Hepatocyte (in vitro differentiated cells): ENCODE results near the gene BARX2. TPM values are rescaled to one million over a fixed set of nuclear protein-coding genes. Genes with fewer than 3 reads are reported as not detected.
A peak's percentile ranks its signal among the peaks of the same experiment; 100 is the strongest.

Experiments used
- DNase-seq: peaks from one replicate; pipeline ENCODE4 v3.0.0-alpha.2; 2016; ENCODE audit warnings: low spot score
- H2AFZ ChIP-seq: fragments of 200-600 bp; sonication (generic); 2 replicates; pipeline ENCODE4 v1.6.0; 2016; ENCODE audit warnings: antibody characterized with exemption, mild to moderate bottlenecking
- H3K27ac ChIP-seq: fragments of 200-600 bp; sonication (generic); 2 replicates; pipeline ENCODE4 v1.5.1; 2016; ENCODE audit warnings: mild to moderate bottlenecking
- H3K27me3 ChIP-seq: fragments of 200-600 bp; sonication (generic); 2 replicates; pipeline ENCODE4 v1.6.1; 2016
- H3K36me3 ChIP-seq: fragments of 200-600 bp; sonication (generic); replicated peaks from 2 replicates; pipeline ENCODE4 v1.5.1; 2016; ENCODE audit warnings: low read depth; ENCODE audit not compliant: insufficient read depth
- H3K4me1 ChIP-seq: fragments of 200-600 bp; sonication (generic); 2 replicates; pipeline ENCODE4 v1.5.1; 2016; ENCODE audit warnings: mild to moderate bottlenecking, moderate library complexity; ENCODE audit not compliant: insufficient read depth
- H3K4me2 ChIP-seq: fragments of 200-600 bp; sonication (generic); 2 replicates; pipeline ENCODE4 v1.6.0; 2016
- H3K4me3 ChIP-seq: fragments of 200-600 bp; sonication (generic); 2 replicates; pipeline ENCODE4 v1.5.1; 2016; ENCODE audit warnings: mild to moderate bottlenecking
- H3K79me2 ChIP-seq: fragments of 200-600 bp; sonication (generic); 2 replicates; pipeline ENCODE4 v1.6.0; 2017; ENCODE audit warnings: mild to moderate bottlenecking
- H3K9me2 ChIP-seq: fragments of 200-600 bp; sonication (generic); replicated peaks from 2 replicates; pipeline ENCODE4 v1.6.0; 2017; ENCODE audit warnings: mild to moderate bottlenecking; ENCODE audit not compliant: insufficient read depth
- H3K9me3 ChIP-seq: fragments of 200-600 bp; sonication (generic); 2 replicates; pipeline ENCODE4 v1.5.1; 2016; ENCODE audit warnings: low read depth, mild to moderate bottlenecking
- H4K20me1 ChIP-seq: fragments of 200-600 bp; sonication (generic); 2 replicates; pipeline ENCODE4 v1.6.0; 2016; ENCODE audit warnings: mild to moderate bottlenecking; ENCODE audit not compliant: insufficient read depth, poor library complexity, severe bottlenecking
- EZH2 ChIP-seq: fragments of 200-600 bp; sonication (generic); IDR thresholded peaks from 2 replicates; pipeline ENCODE4 v1.6.1; 2016; ENCODE audit warnings: antibody characterized with exemption, mild to moderate bottlenecking, borderline replicate concordance
- EZH2phosphoT487 ChIP-seq: fragments of 200-600 bp; sonication (generic); IDR thresholded peaks from one replicate; pipeline ENCODE4 v1.6.1; 2018; ENCODE audit warnings: antibody characterized with exemption, mild to moderate bottlenecking, low read depth, moderate library complexity; ENCODE audit not compliant: unreplicated experiment, severe bottlenecking
- WGBS: methylation state at CpG from one replicate; pipeline ENCODE4 v1.1.6; 2016; ENCODE audit warnings: low lambda C conversion rate; ENCODE audit errors: missing lambda C conversion rate; 5-methylcytosine and 5-hydroxymethylcytosine counted together
- polyA plus RNA-seq: library from polyadenylated mRNA; unstranded; fragments of >200 nt; fragmentation: Nextera tagmentation; extraction: Ambion mirVana; gene quantifications from 2 replicates; pipeline ENCODE4 v1.2.1, GENCODE V29; 2016
- total RNA-seq: library from RNA; depleted of rRNA; stranded (reverse); fragments of >200 nt; gene quantifications from 2 replicates; pipeline ENCODE4 v1.2.3, GENCODE V29; 2014
- TF ChIP-seq, protein P1 (sequence below): fragments of 200-600 bp; sonication (generic); IDR thresholded peaks from 2 replicates; pipeline ENCODE4 v1.5.1; 2016; ENCODE audit warnings: antibody characterized with exemption, mild to moderate bottlenecking; ENCODE audit not compliant: poor library complexity

BARX2 gene
- total and polyA plus RNA-seq, 2 experiments from 2014 or later, result 0.10 to 0.77 TPM

DNA sequence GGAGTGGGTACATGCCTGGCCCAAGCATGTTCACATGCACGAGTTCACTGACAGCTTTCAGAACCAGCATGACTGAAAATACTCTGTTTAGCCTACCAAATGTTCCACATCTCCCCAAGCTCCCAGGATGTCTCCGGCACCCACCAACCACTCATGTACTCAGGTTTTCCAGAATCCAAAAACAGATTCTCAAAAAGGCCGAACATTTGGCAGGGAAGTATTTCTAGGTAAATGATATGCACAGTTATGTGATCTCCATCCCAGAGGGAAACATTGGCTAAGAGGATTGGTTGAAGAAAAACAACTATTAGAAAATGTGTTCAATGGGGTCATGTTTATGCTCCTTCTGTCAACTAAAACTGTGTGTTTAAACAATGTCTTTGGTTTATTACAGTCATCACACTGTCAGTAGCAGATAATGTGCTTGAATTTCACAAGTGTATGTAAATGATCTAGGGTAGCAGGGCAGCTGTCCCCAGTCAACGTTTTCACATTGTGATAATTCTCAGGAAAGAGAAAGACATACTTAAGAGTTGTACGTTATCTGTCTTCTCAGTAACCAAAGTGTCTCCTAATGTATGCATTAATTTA, 52.3 kb downstream of the BARX2 start:
- H3K27me3 ChIP-seq, result no peaks in the 10 kb centered on the region

DNA sequence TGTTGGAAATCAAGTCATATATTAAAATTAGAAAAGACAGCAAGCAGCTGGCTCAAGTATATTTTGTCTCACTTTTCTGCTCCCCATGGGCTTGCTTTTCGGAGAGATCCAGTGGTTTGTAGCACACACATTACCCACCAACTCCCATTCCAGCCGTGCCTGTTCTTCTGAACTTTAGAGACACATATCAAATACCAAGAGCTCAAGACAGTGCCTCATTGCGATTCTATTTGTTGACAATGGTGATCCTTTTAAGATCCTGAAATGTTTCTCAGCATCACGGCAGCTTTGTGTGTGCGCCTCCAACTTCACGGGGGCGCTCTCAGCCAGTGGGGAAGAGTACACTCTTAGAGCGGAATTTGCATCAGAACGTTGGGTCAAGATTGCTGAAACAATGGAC, 52.9 kb downstream of the BARX2 start:
- no peak for DNase-seq
- no peak overlapping the region for H3K4me2 ChIP-seq
- H3K4me1 ChIP-seq, result peaks cover 12% of the 10 kb centered on the region
- no peaks in the 10 kb centered on the region for H3K9me2 ChIP-seq
- 82% methylated on average over 9 of the region's 9 CpGs for WGBS
- no peak for TF ChIP-seq EZH2phosphoT487
- TF ChIP-seq EZH2, result no peak
- no peak overlapping the region for H2AFZ ChIP-seq
- H3K27ac ChIP-seq, result no peak overlapping the region
- no peaks in the 10 kb centered on the region for H3K79me2 ChIP-seq
- H3K4me3 ChIP-seq, result no peak overlapping the region
- H3K27me3 ChIP-seq, result no peaks in the 10 kb centered on the region
- H3K36me3 ChIP-seq, result no peaks in the 10 kb centered on the region
- H4K20me1 ChIP-seq, result no peaks in the 10 kb centered on the region
- H3K9me3 ChIP-seq, result peaks cover 7% of the 10 kb centered on the region

More for the DNA sequence above, 52.3 kb downstream of the BARX2 start:
- TF ChIP-seq EZH2phosphoT487 (no peak), EZH2 (no peak)
- TF ChIP-seq, protein P1, sequence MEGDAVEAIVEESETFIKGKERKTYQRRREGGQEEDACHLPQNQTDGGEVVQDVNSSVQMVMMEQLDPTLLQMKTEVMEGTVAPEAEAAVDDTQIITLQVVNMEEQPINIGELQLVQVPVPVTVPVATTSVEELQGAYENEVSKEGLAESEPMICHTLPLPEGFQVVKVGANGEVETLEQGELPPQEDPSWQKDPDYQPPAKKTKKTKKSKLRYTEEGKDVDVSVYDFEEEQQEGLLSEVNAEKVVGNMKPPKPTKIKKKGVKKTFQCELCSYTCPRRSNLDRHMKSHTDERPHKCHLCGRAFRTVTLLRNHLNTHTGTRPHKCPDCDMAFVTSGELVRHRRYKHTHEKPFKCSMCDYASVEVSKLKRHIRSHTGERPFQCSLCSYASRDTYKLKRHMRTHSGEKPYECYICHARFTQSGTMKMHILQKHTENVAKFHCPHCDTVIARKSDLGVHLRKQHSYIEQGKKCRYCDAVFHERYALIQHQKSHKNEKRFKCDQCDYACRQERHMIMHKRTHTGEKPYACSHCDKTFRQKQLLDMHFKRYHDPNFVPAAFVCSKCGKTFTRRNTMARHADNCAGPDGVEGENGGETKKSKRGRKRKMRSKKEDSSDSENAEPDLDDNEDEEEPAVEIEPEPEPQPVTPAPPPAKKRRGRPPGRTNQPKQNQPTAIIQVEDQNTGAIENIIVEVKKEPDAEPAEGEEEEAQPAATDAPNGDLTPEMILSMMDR, result no peak
- Histone ChIP-seq H3K9me3 (peaks cover 7% of the 10 kb centered on the region), H3K27ac (peak overlapping the region; percentile 66), H3K79me2 (no peaks in the 10 kb centered on the region), H3K4me3 (no peak overlapping the region), H3K4me1 (peaks cover 12% of the 10 kb centered on the region), H2AFZ (no peak overlapping the region), H3K4me2 (peak overlapping the region; percentile 56), H3K9me2 (no peaks in the 10 kb centered on the region), H3K36me3 (no peaks in the 10 kb centered on the region), H4K20me1 (no peaks in the 10 kb centered on the region)
- no peak for DNase-seq
- 63% methylated on average over 5 of the region's 5 CpGs for WGBS

DNA sequence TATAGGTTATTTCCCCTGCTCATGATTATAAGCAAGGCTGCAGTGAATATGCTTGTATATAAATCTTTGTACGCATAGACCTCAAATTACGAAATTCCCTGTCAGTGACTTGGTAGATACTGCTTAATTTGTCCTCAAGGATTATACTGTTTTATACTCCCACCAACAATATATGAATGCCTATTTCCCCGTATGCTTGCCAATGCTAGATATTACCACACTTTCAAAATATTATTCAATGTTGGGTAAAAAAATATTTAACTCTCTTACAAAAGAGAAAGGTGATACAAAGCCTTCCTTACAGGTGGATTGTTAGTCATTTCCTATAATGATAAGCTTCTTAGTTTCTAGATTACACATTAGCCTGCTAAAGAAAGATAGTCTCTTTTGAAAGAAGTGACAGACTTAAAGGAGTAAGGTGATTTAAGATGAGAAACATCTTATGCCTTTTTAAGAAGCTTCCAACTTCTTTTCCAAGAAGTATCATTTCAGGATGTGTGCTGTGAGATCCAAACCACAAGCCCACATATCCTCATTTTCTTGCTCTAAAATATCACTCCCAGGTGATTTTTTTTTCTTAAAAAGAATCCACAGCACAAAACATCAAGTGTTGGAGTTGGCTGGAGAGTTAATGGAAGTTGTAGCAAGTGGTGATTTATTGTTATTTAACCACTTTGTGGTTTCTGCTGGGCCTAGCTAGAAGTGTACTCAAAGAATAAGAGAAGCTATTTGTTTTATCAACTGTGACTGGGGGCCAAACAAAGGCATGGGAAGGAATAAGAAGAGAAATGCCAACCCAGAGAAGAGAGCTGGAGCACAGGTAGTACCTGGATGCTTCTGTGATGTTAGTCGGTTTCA, 59.2 kb downstream of the BARX2 start:
- no peaks in the 10 kb centered on the region for H3K79me2 ChIP-seq
- H3K4me3 ChIP-seq, result no peak overlapping the region
- no peak overlapping the region for H3K27ac ChIP-seq
- no peak overlapping the region for H2AFZ ChIP-seq
- no peaks in the 10 kb centered on the region for H3K9me2 ChIP-seq
- DNase-seq, result no peak
- no peaks in the 10 kb centered on the region for H4K20me1 ChIP-seq
- WGBS, result 84% methylated on average over 4 of the region's 4 CpGs
- TF ChIP-seq EZH2, result no peak
- TF ChIP-seq, protein P1, result no peak
- TF ChIP-seq EZH2phosphoT487, result no peak
- no peaks in the 10 kb centered on the region for H3K4me1 ChIP-seq
- no peaks in the 10 kb centered on the region for H3K36me3 ChIP-seq
- peaks cover 7% of the 10 kb centered on the region for H3K9me3 ChIP-seq
- H3K4me2 ChIP-seq, result no peak overlapping the region
- no peaks in the 10 kb centered on the region for H3K27me3 ChIP-seq
